ENCODE data around the gene DNAJC12.

The DNAJC12 gene

GRCh38 chr10:67760272-67760671 lies 77.7 kb downstream of the DNAJC12 start:
- TF ChIP-seq JUND (IDR thresholded peaks at IDR 0.05; ENCODE audit: low read depth): no peak
- no peak for DNase-seq (ENCODE audit: low read depth in 1 of 2, low spot score in 1 of 2)
- in situ Hi-C loops (cut with HindIII; ENCODE audit: low pct_unique_long_range_greater_than_20kb, low sequenced_read_pairs): no loop called here
